Liver (tissue), 9 donors: ENCODE measurements around the gene IL1RAPL1. TPM values are rescaled to one million over a fixed set of nuclear protein-coding genes. Genes with fewer than 3 reads are reported as not detected.
"Not testable (repeated sequence)": the region's sequence is repeated elsewhere in the genome, so short reads cannot be mapped to it uniquely, and the experiment has no call there.

Source experiments
- DNase-seq: peaks from one replicate; pipeline ENCODE4 v3.0.0-alpha.2; 2017; ENCODE audit warnings: low spot score
- H3K27ac ChIP-seq, 2 donors: one replicate each; pipeline ENCODE4 v1.7.0; 2013; ENCODE audit warnings: inconsistent platforms in 2 of 2, low read length in 2 of 2, control low read depth in 1 of 2, low read depth in 1 of 2, mild to moderate bottlenecking in 1 of 2
- H3K27me3 ChIP-seq, 4 donors: one replicate each; pipeline versions ENCODE4 v1.6.1 to v1.7.0; 2013; ENCODE audit warnings: low read length in 3 of 4, inconsistent platforms in 1 of 4, mild to moderate bottlenecking in 1 of 4, moderate library complexity in 1 of 4; ENCODE audit not compliant: control insufficient read depth in 4 of 4, insufficient read depth in 4 of 4
- H3K36me3 ChIP-seq, 4 donors: one replicate each; pipeline versions ENCODE4 v1.6.1 to v1.7.0; 2013; ENCODE audit warnings: low read length in 3 of 4, mild to moderate bottlenecking in 3 of 4, low read depth in 1 of 4, moderate library complexity in 1 of 4; ENCODE audit not compliant: control insufficient read depth in 4 of 4, insufficient read depth in 3 of 4
- H3K4me1 ChIP-seq, 4 donors: one replicate each; pipeline versions ENCODE4 v1.6.1 to v1.7.0; 2013; ENCODE audit warnings: low read length in 3 of 4, mild to moderate bottlenecking in 3 of 4, moderate library complexity in 1 of 4; ENCODE audit not compliant: control insufficient read depth in 4 of 4, insufficient read depth in 4 of 4
- H3K4me3 ChIP-seq, 3 donors: one replicate each; pipeline versions ENCODE4 v1.6.1 to v1.7.0; 2013; ENCODE audit warnings: low read length in 3 of 3, control low read depth in 1 of 3, low read depth in 1 of 3, mild to moderate bottlenecking in 1 of 3
- H3K9ac ChIP-seq, 2 donors: one replicate each; pipeline ENCODE4 v1.7.0; 2013; ENCODE audit warnings: low read length in 2 of 2, mild to moderate bottlenecking in 2 of 2, moderate library complexity in 2 of 2, control low read depth in 1 of 2, low read depth in 1 of 2
- H3K9me3 ChIP-seq, 4 donors: one replicate each; pipeline versions ENCODE4 v1.6.1 to v1.7.0; 2013; ENCODE audit warnings: low read length in 3 of 4; ENCODE audit not compliant: control insufficient read depth in 4 of 4
- EGR1 ChIP-seq, 2 donors: IDR thresholded peaks; 2 replicates each; pipeline ENCODE4 v1.6.1; 2016 to 2018; ENCODE audit warnings: antibody characterized with exemption in 2 of 2, low read depth in 2 of 2
- FOXA1 ChIP-seq: IDR thresholded peaks from 2 replicates; pipeline ENCODE4 v1.6.1; 2016; ENCODE audit warnings: antibody characterized with exemption
- FOXA2 ChIP-seq: IDR thresholded peaks from 2 replicates; pipeline ENCODE4 v1.6.1; 2016; ENCODE audit warnings: antibody characterized with exemption
- GABPA ChIP-seq, 2 donors: IDR thresholded peaks in 1 of 2; conservative IDR thresholded peaks in 1 of 2; 2 replicates each; pipeline ENCODE4 v1.6.1; 2016; ENCODE audit warnings: antibody characterized with exemption in 2 of 2, mild to moderate bottlenecking in 1 of 2, moderate library complexity in 1 of 2
- NR2F2 ChIP-seq: IDR thresholded peaks from 2 replicates; pipeline ENCODE4 v1.6.1; 2016; ENCODE audit warnings: antibody characterized with exemption
- RXRA ChIP-seq, 2 donors: IDR thresholded peaks; 2 replicates each; pipeline ENCODE4 v1.6.1; 2017 to 2018; ENCODE audit warnings: antibody characterized with exemption in 2 of 2, mild to moderate bottlenecking in 1 of 2
- SP1 ChIP-seq: IDR thresholded peaks from 2 replicates; pipeline ENCODE4 v1.6.1; 2018; ENCODE audit warnings: antibody characterized with exemption, mild to moderate bottlenecking
- TAF1 ChIP-seq: conservative IDR thresholded peaks from 2 replicates; pipeline ENCODE4 v1.6.1; 2016; ENCODE audit warnings: antibody characterized with exemption, mild to moderate bottlenecking
- YY1 ChIP-seq: IDR thresholded peaks from 2 replicates; pipeline ENCODE4 v1.6.1; 2016; ENCODE audit warnings: antibody characterized with exemption, mild to moderate bottlenecking
- WGBS: extraction: QIAGEN DNeasy Blood & Tissue Kit; methylation state at CpG from one replicate; pipeline ENCODE4 v1.1.7; 2013; 5-methylcytosine and 5-hydroxymethylcytosine counted together
- polyA plus RNA-seq, 2 donors: library from polyadenylated mRNA; stranded (reverse) in 1 of 2; unstranded in 1 of 2; fragments of 200-250 nt in 1 of 2; fragments of >200 nt in 1 of 2; fragmentation: Nextera tagmentation in 1 of 2; extraction: Ambion mirVana in 1 of 2; gene quantifications; one replicate each; pipeline versions ENCODE4 v1.2.1 to v1.2.3, GENCODE V29; 2013 to 2015
- total RNA-seq, 2 donors: library from RNA; depleted of rRNA; stranded (reverse); fragments of >200 nt; gene quantifications; one replicate each; pipeline ENCODE4 v1.2.3, GENCODE V29; 2014
- TF ChIP-seq, protein P1 (sequence below): IDR thresholded peaks from 2 replicates; pipeline ENCODE4 v1.6.1; 2016; ENCODE audit warnings: antibody characterized with exemption
- TF ChIP-seq, protein P2 (sequence below): fragments of 150-350 bp; IDR thresholded peaks from 2 replicates; pipeline ENCODE4 v1.5.1; 2017; ENCODE audit warnings: improper control_type of control experiment, low read depth, low read length; ENCODE audit not compliant: missing input control
- TF ChIP-seq, protein P3 (sequence below): IDR thresholded peaks from 2 replicates; pipeline ENCODE4 v1.6.1; 2016; ENCODE audit warnings: antibody characterized with exemption, mild to moderate bottlenecking
- TF ChIP-seq, protein P4 (sequence below): IDR thresholded peaks from 2 replicates; pipeline ENCODE4 v1.6.1; 2016; ENCODE audit warnings: antibody characterized with exemption
- donor health status: healthy.
- donor health status: healthy.
- donor health status: healthy.
- donor health status: healthy.
- donor health status: healthy.

The IL1RAPL1 gene
- total and polyA plus RNA-seq, 4 donors, result 0.08 to 0.33 TPM; not detected in 2

DNA sequence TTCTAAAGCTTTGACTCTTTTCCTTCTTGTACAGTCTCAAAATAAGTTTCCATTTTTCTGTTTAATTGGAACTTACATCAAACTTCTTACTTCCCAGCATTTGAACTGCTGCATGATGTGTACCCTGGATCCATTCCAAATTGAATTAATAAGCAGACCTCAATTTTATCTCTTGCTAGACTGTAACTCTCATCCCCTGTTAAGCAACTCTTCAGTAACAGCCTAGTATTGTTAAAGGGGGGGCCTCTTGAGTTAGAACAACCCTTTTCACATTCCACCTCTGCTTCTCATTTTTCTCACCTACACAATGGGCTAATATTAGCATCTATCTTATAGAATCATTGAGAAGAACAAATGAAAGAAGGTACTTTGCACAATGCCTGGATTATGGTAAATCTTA is 169.4 kb downstream of the IL1RAPL1 start:
- H3K9ac ChIP-seq, result no peak overlapping the region
- H3K27ac ChIP-seq, result no peak overlapping the region
- H3K27me3 ChIP-seq, result no peaks in the 10 kb centered on the region
- H3K9me3 ChIP-seq, result no peaks in the 10 kb centered on the region
- no peaks in the 10 kb centered on the region for H3K36me3 ChIP-seq
- TF ChIP-seq NR2F2 (no peak), EGR1 (IDR thresholded peaks at IDR 0.05; ENCODE audit: low read depth in 2 of 2) (no peak), YY1 (no peak), TAF1 (no peak), FOXA1 (no peak), GABPA (IDR thresholded peaks at IDR 0.05 in 1 of 2, conservative IDR thresholded peaks at IDR 0.05 in 1 of 2) (no peak), SP1 (no peak), FOXA2 (no peak), RXRA (IDR thresholded peaks at IDR 0.05) (no peak)
- TF ChIP-seq, protein P1, sequence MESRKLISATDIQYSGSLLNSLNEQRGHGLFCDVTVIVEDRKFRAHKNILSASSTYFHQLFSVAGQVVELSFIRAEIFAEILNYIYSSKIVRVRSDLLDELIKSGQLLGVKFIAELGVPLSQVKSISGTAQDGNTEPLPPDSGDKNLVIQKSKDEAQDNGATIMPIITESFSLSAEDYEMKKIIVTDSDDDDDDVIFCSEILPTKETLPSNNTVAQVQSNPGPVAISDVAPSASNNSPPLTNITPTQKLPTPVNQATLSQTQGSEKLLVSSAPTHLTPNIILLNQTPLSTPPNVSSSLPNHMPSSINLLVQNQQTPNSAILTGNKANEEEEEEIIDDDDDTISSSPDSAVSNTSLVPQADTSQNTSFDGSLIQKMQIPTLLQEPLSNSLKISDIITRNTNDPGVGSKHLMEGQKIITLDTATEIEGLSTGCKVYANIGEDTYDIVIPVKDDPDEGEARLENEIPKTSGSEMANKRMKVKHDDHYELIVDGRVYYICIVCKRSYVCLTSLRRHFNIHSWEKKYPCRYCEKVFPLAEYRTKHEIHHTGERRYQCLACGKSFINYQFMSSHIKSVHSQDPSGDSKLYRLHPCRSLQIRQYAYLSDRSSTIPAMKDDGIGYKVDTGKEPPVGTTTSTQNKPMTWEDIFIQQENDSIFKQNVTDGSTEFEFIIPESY, result no peak
- TF ChIP-seq, protein P2, sequence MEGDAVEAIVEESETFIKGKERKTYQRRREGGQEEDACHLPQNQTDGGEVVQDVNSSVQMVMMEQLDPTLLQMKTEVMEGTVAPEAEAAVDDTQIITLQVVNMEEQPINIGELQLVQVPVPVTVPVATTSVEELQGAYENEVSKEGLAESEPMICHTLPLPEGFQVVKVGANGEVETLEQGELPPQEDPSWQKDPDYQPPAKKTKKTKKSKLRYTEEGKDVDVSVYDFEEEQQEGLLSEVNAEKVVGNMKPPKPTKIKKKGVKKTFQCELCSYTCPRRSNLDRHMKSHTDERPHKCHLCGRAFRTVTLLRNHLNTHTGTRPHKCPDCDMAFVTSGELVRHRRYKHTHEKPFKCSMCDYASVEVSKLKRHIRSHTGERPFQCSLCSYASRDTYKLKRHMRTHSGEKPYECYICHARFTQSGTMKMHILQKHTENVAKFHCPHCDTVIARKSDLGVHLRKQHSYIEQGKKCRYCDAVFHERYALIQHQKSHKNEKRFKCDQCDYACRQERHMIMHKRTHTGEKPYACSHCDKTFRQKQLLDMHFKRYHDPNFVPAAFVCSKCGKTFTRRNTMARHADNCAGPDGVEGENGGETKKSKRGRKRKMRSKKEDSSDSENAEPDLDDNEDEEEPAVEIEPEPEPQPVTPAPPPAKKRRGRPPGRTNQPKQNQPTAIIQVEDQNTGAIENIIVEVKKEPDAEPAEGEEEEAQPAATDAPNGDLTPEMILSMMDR, result no peak
- TF ChIP-seq, protein P3, sequence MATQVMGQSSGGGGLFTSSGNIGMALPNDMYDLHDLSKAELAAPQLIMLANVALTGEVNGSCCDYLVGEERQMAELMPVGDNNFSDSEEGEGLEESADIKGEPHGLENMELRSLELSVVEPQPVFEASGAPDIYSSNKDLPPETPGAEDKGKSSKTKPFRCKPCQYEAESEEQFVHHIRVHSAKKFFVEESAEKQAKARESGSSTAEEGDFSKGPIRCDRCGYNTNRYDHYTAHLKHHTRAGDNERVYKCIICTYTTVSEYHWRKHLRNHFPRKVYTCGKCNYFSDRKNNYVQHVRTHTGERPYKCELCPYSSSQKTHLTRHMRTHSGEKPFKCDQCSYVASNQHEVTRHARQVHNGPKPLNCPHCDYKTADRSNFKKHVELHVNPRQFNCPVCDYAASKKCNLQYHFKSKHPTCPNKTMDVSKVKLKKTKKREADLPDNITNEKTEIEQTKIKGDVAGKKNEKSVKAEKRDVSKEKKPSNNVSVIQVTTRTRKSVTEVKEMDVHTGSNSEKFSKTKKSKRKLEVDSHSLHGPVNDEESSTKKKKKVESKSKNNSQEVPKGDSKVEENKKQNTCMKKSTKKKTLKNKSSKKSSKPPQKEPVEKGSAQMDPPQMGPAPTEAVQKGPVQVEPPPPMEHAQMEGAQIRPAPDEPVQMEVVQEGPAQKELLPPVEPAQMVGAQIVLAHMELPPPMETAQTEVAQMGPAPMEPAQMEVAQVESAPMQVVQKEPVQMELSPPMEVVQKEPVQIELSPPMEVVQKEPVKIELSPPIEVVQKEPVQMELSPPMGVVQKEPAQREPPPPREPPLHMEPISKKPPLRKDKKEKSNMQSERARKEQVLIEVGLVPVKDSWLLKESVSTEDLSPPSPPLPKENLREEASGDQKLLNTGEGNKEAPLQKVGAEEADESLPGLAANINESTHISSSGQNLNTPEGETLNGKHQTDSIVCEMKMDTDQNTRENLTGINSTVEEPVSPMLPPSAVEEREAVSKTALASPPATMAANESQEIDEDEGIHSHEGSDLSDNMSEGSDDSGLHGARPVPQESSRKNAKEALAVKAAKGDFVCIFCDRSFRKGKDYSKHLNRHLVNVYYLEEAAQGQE, result no peak
- TF ChIP-seq, protein P4, sequence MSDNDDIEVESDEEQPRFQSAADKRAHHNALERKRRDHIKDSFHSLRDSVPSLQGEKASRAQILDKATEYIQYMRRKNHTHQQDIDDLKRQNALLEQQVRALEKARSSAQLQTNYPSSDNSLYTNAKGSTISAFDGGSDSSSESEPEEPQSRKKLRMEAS, result no peak
- H3K4me3 ChIP-seq, result no peak overlapping the region
- no peaks in the 10 kb centered on the region for H3K4me1 ChIP-seq
- no peak for DNase-seq

DNA sequence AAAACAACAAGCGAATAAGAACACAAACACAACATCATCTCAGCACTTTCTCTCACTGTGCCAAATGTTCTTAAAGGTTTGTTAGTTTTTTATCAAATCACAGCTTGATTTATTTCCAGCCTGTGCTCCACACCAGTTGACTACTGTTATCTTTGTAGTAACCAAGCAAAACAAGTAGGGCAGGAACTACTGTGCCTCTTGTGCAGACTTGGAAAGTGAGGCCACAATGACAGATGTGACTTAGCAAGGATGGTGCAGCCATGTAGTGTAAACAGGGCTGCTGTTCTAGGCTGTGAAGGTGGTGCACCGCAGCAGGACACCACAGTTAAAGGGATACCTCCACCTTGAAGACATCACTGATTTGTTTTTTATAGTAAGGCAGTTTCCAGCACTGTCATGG is 170.0 kb downstream of the IL1RAPL1 start:
- no peaks in the 10 kb centered on the region for H3K27me3 ChIP-seq
- no peak for TF ChIP-seq RXRA (IDR thresholded peaks at IDR 0.05)
- no peak overlapping the region for H3K9ac ChIP-seq
- H3K4me3 ChIP-seq, result no peak overlapping the region
- no peak for DNase-seq
- 82% methylated on average over 2 of the region's 2 CpGs for WGBS
- no peaks in the 10 kb centered on the region for H3K36me3 ChIP-seq
- no peak overlapping the region for H3K27ac ChIP-seq
- H3K4me1 ChIP-seq, result no peaks in the 10 kb centered on the region
- no peaks in the 10 kb centered on the region for H3K9me3 ChIP-seq

DNA sequence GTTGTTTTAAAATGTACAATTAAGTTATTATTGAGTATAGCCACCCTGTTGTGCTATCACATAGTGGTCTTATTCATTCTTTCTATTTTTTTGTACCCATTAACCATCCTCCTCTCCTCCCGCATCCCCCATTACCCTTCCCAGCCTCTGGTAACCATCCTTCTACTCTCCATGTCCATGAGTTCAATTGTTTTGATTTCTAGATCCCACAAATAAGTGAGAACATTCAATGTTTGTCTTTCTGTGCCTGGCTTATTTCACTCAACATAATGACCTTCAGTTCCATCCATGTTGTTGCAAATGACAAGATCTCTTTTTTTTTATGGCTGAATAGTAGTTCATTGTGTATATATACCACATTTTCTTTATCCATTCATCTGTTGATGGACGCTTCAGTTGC is 179.3 kb downstream of the IL1RAPL1 start:
- DNase-seq, H3K36me3 ChIP-seq, H3K4me1 ChIP-seq, H3K27me3 ChIP-seq, H3K9me3 ChIP-seq, H3K27ac ChIP-seq, H3K9ac ChIP-seq, H3K4me3 ChIP-seq: not testable (repeated sequence)
- WGBS, result 93% methylated on average over 2 of the region's 2 CpGs
